NB4 (cell line): ENCODE data around the gene RAD51B.

Experiments used
- DNase-seq: peaks from one replicate; pipeline ENCODE4 v3.0.0; 2010; ENCODE audit warnings: low read depth
- H3K4me3 ChIP-seq: one replicate; pipeline ENCODE4 v1.5.1; 2011; ENCODE audit warnings: mild to moderate bottlenecking, low read depth, low read length, moderate library complexity
- MYC ChIP-seq: IDR thresholded peaks from 2 replicates; pipeline ENCODE4 v1.6.1; 2011; ENCODE audit warnings: low read depth, low read length
- POLR2A ChIP-seq: IDR thresholded peaks from 2 replicates; pipeline ENCODE4 v1.6.1; 2011; ENCODE audit warnings: mild to moderate bottlenecking; ENCODE audit not compliant: insufficient read length; ENCODE audit errors: extremely low read depth
- TF ChIP-seq, protein P1 (sequence below): IDR thresholded peaks from one replicate; pipeline ENCODE4 v1.5.1; 2012; ENCODE audit warnings: low read depth, low read length
- TF ChIP-seq, protein P2 (sequence below): IDR thresholded peaks from 2 replicates; pipeline ENCODE4 v1.6.1; 2011; ENCODE audit warnings: low read depth, low read length

The RAD51B gene

DNA sequence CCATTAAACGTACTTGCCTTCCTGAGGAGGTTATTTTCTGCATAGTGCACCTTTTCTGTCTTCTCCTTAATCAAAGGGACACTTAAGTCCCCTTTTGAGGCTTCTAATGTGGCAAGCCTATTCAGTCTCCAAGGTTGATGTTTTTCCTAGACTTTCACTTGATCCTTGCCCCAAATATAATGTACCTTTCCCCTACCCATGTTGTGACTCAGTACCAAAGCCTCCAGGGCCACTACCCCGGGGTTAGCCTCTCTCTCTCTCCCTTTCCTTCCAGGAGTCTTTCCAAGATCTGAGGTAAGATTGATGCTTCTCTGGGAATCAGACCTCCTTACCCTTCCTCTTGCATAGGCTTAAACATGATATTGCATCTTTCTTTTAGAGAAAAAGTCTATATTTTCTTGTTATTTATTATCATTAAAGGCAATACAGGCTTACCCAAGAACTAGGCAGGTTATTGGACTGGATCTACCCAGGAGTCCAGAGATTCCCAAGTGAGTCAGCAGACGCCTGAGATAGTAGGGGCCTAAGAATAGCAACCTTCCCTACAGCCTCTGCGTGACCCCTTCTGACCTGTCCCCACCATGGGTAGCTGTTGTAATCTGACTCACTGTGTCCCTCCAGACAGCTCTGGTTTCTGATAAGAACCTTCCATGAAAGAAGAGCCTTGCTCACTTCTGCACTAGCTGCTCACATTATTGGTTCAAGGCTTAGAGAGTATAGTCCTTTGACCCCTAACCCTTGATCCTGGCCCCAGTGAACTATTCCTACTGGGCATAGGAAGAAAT is 800.4 kb downstream of the RAD51B start:
- TF ChIP-seq, protein P1, sequence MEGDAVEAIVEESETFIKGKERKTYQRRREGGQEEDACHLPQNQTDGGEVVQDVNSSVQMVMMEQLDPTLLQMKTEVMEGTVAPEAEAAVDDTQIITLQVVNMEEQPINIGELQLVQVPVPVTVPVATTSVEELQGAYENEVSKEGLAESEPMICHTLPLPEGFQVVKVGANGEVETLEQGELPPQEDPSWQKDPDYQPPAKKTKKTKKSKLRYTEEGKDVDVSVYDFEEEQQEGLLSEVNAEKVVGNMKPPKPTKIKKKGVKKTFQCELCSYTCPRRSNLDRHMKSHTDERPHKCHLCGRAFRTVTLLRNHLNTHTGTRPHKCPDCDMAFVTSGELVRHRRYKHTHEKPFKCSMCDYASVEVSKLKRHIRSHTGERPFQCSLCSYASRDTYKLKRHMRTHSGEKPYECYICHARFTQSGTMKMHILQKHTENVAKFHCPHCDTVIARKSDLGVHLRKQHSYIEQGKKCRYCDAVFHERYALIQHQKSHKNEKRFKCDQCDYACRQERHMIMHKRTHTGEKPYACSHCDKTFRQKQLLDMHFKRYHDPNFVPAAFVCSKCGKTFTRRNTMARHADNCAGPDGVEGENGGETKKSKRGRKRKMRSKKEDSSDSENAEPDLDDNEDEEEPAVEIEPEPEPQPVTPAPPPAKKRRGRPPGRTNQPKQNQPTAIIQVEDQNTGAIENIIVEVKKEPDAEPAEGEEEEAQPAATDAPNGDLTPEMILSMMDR: no peak
- no peak for DNase-seq
- no peak overlapping the region for H3K4me3 ChIP-seq

DNA sequence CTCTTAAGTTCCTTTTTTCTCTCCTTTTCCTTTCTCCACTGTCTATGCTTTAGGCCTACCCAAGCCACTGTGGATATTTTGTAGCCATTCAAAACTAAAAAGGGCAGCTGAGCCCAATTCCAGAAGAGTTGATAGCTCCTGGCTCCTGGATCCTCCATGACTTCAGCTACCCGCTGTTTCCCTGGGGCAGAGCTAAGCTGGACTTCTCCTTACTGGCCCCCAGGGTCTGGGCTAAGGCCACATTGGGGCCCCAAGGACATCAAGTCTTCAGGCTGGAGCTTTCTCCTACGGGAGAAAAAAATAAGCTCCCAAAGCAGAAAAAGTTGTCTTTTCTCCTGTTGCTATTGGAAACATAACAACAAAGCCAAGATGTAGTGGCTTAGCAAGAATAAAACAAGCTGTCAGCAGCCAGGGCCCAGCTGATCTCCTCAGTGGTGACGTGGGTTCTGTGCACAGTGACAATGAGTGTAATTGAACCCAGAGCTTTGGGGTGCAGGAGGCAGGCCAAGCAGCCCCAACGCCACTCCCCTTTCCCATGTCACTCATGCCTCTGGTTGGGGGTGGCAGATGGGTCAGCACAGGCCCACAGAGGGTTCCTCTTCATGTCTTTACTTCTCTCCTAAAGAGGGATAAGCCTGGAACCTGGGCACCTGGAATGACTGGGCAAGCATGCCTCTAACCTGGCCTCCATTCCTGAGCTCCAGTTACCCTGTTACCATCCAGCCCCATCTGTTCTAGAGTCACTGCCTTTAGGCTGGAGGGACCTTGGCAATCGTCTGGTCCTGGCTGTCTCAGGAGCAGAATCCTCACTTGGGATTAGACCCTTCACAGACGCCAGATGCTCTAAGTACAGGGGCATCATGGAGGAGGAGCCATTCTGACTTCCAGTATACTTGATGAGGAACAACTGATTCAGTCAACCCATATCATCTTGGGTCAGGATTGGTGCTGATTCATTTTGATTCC is 802.1 kb downstream of the RAD51B start:
- no peak for DNase-seq
- no peak overlapping the region for H3K4me3 ChIP-seq
- TF ChIP-seq MYC: no peak
- TF ChIP-seq POLR2A: no peak
- TF ChIP-seq, protein P1: no peak
- TF ChIP-seq, protein P2, sequence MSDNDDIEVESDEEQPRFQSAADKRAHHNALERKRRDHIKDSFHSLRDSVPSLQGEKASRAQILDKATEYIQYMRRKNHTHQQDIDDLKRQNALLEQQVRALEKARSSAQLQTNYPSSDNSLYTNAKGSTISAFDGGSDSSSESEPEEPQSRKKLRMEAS: no peak

GRCh38 chr14:68622856-68623255 is 803.3 kb downstream of the RAD51B start:
- no peak for TF ChIP-seq MYC
- TF ChIP-seq, protein P2: no peak
- no peak for TF ChIP-seq POLR2A
- TF ChIP-seq, protein P1: no peak
- no peak overlapping the region for H3K4me3 ChIP-seq
- DNase-seq: no peak

DNA sequence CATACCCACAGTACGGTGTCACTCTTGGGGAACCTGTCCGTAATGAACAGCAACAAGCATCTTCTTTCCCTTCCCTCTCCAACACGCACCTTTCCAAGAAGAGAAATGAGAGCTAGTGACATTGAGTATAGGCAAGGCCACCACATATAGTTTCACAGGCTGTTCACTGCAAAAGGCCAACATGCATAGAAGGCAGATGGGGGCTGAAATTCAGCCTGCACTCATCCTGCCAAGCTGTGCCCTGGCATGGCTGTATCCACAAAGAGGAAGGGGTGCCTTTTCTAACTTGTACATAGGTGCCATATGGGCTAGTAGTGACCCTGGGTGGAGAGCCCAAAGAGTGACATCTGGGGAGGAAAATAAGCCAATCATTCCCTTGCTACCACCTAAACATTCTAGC is 803.7 kb downstream of the RAD51B start:
- no peak for DNase-seq
- TF ChIP-seq, protein P1: no peak
- TF ChIP-seq MYC (no peak), POLR2A (no peak)
- TF ChIP-seq, protein P2: no peak
- no peak overlapping the region for H3K4me3 ChIP-seq

DNA sequence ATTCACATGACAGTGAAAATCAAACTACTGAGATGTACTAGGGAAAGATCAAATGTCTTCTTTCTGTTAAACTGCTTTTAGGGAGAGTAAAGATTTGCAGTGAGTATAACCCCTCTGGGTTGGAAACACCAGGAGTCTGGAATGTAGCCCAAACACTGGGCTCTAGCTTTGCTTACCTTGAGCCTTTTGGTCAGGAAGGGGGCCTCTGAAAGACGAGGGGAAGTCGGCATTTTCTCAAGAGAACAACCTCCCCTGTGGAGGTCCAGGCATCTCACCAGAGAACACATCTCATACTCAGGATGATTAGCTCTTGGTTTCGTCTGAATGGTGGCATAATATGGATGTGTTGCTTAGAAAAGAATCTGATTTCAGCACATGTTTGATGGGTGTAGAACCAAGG is 804.2 kb downstream of the RAD51B start:
- H3K4me3 ChIP-seq: no peak overlapping the region
- no peak for DNase-seq
- TF ChIP-seq POLR2A (no peak), MYC (no peak)
- TF ChIP-seq, protein P2: no peak
- TF ChIP-seq, protein P1: no peak
